Testis (tissue), 5 donors: Measurements from ENCODE around the gene ABCC3. TPM values are rescaled to one million over a fixed set of nuclear protein-coding genes. Genes with fewer than 3 reads are reported as not detected.

Experiments
- DNase-seq: peaks from one replicate; pipeline ENCODE4 v3.0.0-alpha.2; 2019
- H3K27ac ChIP-seq, 2 donors: fragments of 200-600 bp; sonication (generic); one replicate each; pipeline ENCODE4 v1.5.1; 2019
- H3K27me3 ChIP-seq: fragments of 200-600 bp; sonication (generic); one replicate; pipeline ENCODE4 v1.5.1; 2019
- H3K36me3 ChIP-seq: fragments of 200-600 bp; sonication (generic); one replicate; pipeline ENCODE4 v1.5.1; 2017; ENCODE audit warnings: low read depth; ENCODE audit errors: missing control alignments
- H3K4me1 ChIP-seq: fragments of 200-600 bp; sonication (generic); one replicate; pipeline ENCODE4 v1.5.1; 2019
- H3K4me3 ChIP-seq, 2 donors: fragments of 200-600 bp; sonication (generic); one replicate each; pipeline ENCODE4 v1.5.1; 2017 to 2019
- H3K9me3 ChIP-seq: fragments of 200-600 bp; sonication (generic); one replicate; pipeline ENCODE4 v1.5.1; 2017
- CTCF ChIP-seq, 3 experiments: fragments of 450-650 bp in 2 of 3; fragments of 200-600 bp in 1 of 3; sonication (generic) in 1 of 3; IDR thresholded peaks; one replicate each; pipeline ENCODE4 v1.5.1; 2016 to 2019; ENCODE audit warnings: antibody characterized with exemption in 3 of 3, mild to moderate bottlenecking in 2 of 3, moderate library complexity in 1 of 3
- POLR2A ChIP-seq: fragments of 450-650 bp; IDR thresholded peaks from one replicate; pipeline ENCODE4 v1.6.1; 2017; ENCODE audit warnings: antibody characterized with exemption, mild to moderate bottlenecking, moderate library complexity
- WGBS, 2 donors: methylation state at CpG; one replicate each; pipeline ENCODE4 v1.1.5; 2018; 5-methylcytosine and 5-hydroxymethylcytosine counted together
- intact Hi-C: fragments of 100-400 bp; cut with DNase I; formaldehyde crosslinking; loops from one replicate; pipeline ENCODE4 v1.15.1; 2023; ENCODE audit warnings: low total_unique reads
- long read RNA-seq, 2 donors: transcript quantifications; one replicate each; lab custom pipeline, GENCODE V29; 2026
- polyA plus RNA-seq: library from polyadenylated mRNA; stranded (reverse); fragments of 350-450 nt; fragmentation: Illumina TruSeq; extraction: RNeasy Lipid Tissue Mini Kit (QIAGEN cat#74804); gene quantifications from one replicate; pipeline ENCODE4 v1.2.3, GENCODE V29; 2014; ENCODE audit warnings: low read depth, low replicate concordance; ENCODE audit not compliant: insufficient read depth
- total RNA-seq, 2 donors: library from RNA; depleted of rRNA; stranded (reverse); fragments of >200 nt; gene quantifications; one replicate each; pipeline ENCODE4 v1.2.3, GENCODE V29; 2016

ABCC3 gene
- total RNA-seq (10 to 100 TPM in 1 of 2 donors, 1 to 10 TPM in 1; 10.0 to 12.1 TPM), polyA plus RNA-seq (15.4 TPM)
- long read RNA-seq, donor 1: 0 reads
- long read RNA-seq, donor 2: 0 reads

GRCh38 chr17:50634224-50634914 is at the start of gene ABCC3:
Gene ABCC3 (plus strand): TSS chr17:50634881. CDS start chr17:50634937, 56 bp downstream.
- Histone ChIP-seq H3K27ac (no peak within 1 kb of the TSS), H3K4me1 (peaks cover 30% of the 10 kb centered on the region), H3K9me3 (no peaks in the 10 kb centered on the region), H3K4me3 (peak within 1 kb of the TSS; percentile 39 to 59), H3K36me3 (no peaks in the 10 kb centered on the region), H3K27me3 (no peaks in the 10 kb centered on the region)
- no peak for DNase-seq
- WGBS, 2 donors: 20 to 41% methylated on average over 16 to 42 of the region's 48 CpGs
- intact Hi-C loops: loop anchor here (10.0 kb wide), 1 partner anchor 50 kb away; no protein-coding TSS in a partner anchor
- TF ChIP-seq POLR2A: no peak
- no peak for TF ChIP-seq CTCF (IDR thresholded peaks at IDR 0.05)

- TF ChIP-seq POLR2A (no peak), CTCF (IDR thresholded peaks at IDR 0.05) (no peak)
- H3K27me3 ChIP-seq: no peaks in the 10 kb centered on the region
- H3K36me3 ChIP-seq: no peaks in the 10 kb centered on the region
- no peaks in the 10 kb centered on the region for H3K9me3 ChIP-seq
- H3K4me3 ChIP-seq: no peak overlapping the region
- no peak for DNase-seq
- WGBS, 2 donors: 88 to 92% methylated on average over 4 of the region's 4 CpGs
- no peak overlapping the region for H3K27ac ChIP-seq
- H3K4me1 ChIP-seq: peaks cover 29% of the 10 kb centered on the region
- intact Hi-C loops: no loop called here
These were observed 49.3 kb upstream of the ABCC3 start for GRCh38 chr17:50585346-50585745.

- no peaks in the 10 kb centered on the region for H3K9me3 ChIP-seq
- H3K36me3 ChIP-seq: no peaks in the 10 kb centered on the region
- H3K27me3 ChIP-seq: no peaks in the 10 kb centered on the region
- WGBS, 2 donors: 78 to 93% methylated on average over 8 of the region's 8 CpGs
- H3K4me3 ChIP-seq: no peak overlapping the region
- H3K27ac ChIP-seq: no peak overlapping the region
- DNase-seq: no peak
- TF ChIP-seq CTCF (IDR thresholded peaks at IDR 0.05) (no peak), POLR2A (no peak)
- intact Hi-C loops: no loop called here
- H3K4me1 ChIP-seq: peaks cover 29% of the 10 kb centered on the region
These were observed 48.8 kb upstream of the ABCC3 start for GRCh38 chr17:50585891-50586290.

- DNase-seq: no peak
- H3K4me3 ChIP-seq: no peak overlapping the region
- TF ChIP-seq POLR2A: no peak
- TF ChIP-seq CTCF (IDR thresholded peaks at IDR 0.05): no peak
- intact Hi-C loops: no loop called here
- peaks cover 29% of the 10 kb centered on the region for H3K4me1 ChIP-seq
- H3K27ac ChIP-seq: no peak overlapping the region
- no peaks in the 10 kb centered on the region for H3K9me3 ChIP-seq
- WGBS, 2 donors: 79 to 82% methylated on average over 9 of the region's 9 CpGs
- no peaks in the 10 kb centered on the region for H3K27me3 ChIP-seq
- H3K36me3 ChIP-seq: no peaks in the 10 kb centered on the region
These were observed 48.0 kb upstream of the ABCC3 start for GRCh38 chr17:50586421-50587247.
